ENCODE measurements around the gene FRYL.
"Not testable (repeated sequence)": the region's sequence is repeated elsewhere in the genome, so short reads cannot be mapped to it uniquely, and the experiment has no call there.

The FRYL gene

DNA sequence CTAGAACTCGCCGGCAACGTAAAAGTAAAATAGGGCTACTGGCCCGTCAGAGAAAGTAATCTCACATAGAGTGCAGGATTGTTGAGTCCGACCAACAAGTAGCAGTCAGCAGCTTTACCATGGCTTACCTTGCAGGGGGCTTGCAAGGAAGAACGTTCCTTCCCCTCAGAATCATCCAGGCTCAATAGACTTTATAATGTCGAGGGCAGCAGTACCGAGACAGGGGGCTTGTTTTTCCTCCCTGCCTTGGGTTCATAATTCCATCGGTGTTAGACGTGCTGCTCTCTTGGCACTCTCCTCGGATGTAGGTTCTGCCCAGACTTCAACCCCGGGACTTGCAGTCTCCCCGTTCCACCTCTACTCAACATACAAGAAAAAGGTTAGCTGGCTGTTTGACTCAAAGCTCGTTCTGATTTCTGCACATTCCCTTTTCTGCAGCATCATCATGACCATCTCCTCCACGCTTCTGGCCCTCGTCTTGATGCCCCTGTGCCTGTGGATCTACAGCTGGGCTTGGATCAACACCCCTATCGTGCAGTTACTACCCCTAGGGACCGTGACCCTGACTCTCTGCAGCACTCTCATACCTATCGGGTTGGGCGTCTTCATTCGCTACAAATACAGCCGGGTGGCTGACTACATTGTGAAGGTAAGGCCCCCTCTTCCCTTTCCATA is 295.4 kb downstream of the FRYL start:
- no peak for DNase-seq (ENCODE audit: low spot score)

DNA sequence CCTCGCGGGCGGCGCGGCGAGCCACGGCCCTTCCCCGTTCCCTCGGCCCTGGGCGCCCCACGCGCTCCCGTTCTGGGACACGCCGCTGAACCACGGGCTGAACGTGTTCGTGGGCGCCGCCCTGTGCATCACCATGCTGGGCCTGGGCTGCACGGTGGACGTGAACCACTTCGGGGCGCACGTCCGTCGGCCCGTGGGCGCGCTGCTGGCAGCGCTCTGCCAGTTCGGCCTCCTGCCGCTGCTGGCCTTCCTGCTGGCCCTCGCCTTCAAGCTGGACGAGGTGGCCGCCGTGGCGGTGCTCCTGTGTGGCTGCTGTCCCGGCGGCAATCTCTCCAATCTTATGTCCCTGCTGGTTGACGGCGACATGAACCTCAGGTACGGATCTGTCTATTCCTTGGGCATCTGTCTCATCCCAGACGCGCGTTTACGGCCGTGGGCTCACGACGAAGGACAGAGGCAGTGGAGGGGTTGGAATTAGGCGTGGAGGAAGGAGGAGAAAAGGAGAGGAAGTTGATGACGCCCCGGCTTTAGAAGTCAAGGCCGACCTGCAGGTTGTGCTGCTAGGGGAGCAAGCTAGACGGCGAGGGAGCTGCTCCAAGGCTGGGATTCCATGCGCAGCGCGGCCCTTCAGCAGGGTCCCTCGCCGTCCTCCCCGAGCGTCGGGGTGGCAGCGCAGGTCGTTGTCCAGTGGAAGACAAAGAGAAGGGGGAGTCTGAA is 296.1 kb downstream of the FRYL start:
- no peak for DNase-seq (ENCODE audit: low spot score)

DNA sequence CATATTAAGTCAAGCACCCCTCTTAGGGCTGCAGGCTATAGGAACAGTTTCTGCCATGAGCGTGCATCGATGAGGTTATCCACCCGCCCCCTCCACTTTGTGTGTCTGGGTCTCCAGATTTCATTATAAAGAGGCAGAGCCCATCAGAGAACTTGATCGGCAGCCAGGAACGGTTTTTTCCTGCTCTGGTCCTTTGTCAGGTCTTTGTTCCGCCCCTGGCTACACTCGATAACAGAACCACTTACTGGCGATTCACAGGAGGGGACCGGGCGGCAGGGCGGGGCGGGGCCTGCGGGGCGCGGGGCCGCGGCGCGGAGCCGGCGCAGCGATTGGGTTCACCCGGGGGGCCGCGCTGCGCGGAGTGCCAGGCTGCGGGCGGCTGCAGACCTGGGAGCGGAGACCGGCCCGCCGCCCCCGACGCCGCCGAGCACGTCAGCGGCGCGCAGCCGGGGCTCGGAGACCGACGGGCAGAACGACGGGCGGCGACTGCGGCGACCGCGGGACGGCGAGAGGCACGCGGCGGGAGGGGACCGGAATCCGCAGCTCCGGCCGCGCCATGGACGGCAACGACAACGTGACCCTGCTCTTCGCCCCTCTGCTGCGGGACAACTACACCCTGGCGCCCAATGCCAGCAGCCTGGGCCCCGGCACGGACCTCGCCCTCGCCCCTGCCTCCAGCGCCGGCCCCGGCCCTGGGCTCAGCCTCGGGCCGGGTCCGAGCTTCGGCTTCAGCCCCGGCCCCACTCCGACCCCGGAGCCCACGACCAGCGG is 296.9 kb downstream of the FRYL start, which contains the start of gene SLC10A4:
Gene SLC10A4 (plus strand): TSS at position 338 of the 771 bp plus-strand sequence. CDS start 219 bp downstream, at position 557.
- no peak for DNase-seq (ENCODE audit: low spot score)

DNA sequence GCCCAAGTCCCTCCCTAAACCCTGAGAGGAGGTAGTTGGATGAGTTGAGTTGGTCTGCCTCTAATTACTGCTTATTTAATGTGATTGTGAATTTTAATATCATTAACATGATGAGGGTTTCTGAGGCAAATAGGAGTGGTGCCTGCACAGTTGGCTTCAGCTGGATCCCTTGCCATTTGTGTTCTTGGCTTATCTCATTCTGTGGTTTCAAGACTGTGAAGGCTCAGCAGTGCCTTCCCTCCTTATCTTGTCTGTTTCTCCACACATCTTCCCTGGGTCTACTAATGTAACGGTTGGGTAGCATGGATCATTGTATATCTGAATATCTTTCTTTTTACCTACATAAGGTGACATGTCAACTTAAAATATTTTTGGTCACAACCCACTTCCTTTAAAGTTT is 298.5 kb downstream of the FRYL start:
- no peak for DNase-seq (ENCODE audit: low spot score)

DNA sequence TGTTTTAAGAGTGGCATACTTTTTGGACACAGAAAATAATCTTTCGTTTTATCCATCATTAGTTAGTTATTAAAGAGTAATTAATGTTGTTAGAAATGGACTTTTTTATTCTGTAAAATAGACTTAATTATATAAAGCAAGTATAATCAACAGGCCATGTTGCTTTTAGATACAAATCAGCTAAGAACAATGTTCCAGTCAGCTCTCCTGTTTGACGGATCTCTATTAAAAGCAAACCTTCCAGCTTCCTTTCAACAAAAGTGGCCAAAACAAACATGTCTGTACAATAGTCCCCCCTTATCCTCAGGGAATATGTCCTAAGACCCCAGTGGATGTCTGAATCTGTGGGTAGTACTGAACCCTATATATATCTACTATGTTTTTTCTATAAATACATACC is 301.8 kb downstream of the FRYL start:
- DNase-seq (ENCODE audit: low spot score) = no peak

DNA sequence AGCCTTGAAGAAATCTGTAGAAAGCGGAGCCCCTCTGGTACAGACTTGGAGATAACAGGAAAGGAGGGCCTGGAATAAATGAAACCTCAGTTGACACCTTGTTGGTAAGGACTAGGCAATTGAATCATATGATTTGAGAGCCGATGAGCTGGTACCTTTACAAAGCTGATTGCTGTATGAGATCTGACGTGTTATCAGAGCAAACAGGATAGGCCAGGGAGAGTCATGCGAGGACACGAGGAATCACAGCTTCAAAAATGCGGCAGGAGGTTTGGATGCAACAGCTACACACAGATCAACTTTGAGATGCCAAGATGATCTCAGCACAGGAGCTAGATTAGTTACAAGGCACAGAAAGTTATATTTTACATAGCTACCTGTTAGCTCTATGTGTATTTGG is 304.3 kb downstream of the FRYL start:
- no peak for DNase-seq (ENCODE audit: low spot score)

DNA sequence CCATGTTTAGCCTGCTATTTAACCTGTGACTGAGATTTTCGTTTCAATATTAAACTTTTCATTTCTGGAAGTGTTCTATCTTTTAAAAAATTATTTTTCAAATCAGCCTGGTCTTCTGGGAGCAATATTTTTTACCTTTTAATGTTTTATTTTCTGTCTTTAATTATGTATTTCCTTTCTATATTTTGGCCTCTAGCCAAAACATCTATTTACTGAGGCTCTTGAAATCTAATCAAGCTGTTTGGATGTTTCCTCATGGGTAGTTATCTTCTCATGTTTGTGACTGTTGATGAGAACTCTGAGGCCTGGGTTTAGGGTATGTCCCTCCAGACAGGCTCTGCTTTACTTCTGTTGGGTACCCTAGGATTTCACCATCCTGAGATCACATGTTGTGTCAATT is 307.3 kb downstream of the FRYL start:
- DNase-seq (ENCODE audit: low spot score) = no peak

DNA sequence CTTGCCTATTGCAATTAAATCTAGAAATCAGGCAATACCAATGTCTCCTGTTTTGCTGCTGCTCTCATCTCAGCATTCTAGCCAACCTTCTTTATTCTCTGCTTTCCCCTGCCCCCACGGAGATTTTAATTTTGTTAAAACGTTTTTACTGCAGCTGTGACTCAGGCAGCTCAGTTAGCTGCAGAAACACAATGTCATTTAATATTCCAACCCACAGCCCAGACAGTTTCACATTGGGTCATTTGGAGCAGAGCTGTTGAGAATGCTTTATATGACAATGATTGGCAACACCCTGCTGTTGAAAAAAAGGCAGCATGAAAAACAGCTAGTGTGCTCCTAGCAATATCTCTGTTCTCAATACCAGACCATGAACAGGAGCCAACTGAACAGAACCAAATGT is 309.5 kb downstream of the FRYL start:
- DNase-seq (ENCODE audit: low spot score) = peak; percentile 77

DNA sequence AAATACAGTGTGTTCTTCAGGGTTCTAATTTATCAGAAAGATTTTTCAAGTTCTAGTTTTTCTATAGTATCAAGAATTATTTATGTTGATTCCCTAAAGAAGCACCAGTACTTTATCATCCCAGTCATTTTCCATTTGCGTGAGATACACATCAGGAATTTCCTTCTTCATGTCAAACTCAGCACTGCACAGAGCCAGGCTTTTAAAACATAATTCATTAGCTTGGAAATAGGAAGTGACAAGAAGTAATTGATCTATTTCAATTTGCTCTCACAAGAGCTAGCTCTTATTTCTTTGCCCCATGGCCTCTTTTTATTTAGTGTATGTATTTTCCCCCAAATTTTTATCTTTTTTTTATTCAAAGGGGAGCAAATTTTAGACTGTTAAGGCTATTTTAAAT is 309.9 kb downstream of the FRYL start:
- DNase-seq (ENCODE audit: low spot score) = no peak

DNA sequence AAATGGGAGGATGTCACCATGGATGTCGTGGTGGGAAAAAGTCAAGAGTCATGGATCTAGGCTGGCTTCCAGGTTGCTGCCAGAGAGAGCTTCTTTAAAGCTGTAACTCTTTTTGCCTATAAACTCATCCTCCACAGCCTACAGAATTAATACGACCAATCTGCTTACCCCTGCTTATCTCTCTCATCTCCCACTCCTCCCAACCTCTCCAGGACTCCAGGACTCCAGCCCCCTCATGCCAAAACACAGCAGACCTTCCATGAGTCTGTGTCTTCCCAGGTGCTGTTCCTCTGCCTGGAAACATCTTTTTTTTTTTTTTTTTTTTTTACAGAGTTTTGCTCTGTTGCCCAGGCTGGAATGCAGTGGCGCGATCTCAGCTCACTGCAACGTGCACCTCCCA is 312.2 kb downstream of the FRYL start:
- no peak for DNase-seq (ENCODE audit: low spot score)

DNA sequence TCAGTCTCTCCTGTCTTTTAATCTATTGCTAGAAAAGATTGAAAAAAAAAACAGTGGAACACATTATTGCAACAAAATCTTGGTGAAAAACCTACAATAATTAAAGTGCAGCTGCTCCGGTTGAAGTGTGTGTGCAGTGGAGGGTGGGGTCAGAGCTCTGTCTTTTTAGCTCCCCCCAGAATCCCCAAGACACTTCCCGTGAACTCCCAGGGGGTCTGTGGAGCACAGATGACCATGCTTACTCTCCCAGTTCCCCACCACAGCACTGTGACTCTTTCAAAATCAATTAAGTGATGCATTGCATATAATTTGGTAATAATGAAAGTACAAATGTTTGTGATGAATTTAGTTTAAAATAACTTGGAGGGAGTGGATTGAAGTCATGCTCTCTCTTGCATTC is 312.6 kb downstream of the FRYL start:
- no peak for DNase-seq (ENCODE audit: low spot score)

DNA sequence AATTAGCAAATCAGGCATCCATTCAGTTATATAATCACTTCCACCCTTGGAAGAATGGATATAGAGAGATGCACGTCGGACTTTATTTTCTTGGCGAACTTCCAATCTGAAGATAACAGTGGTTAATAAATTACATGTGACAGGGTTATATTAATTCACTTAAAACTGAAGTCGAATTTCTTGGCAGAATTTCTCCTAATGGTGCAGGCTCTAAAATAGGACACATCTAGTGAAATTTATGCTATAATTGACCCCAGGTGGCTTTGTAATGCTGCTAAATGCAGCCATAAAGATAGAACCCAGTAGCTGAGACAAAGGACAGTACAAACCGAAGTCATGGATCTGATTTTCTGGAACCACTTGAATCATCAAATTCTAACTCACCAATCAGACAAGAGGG is 317.7 kb downstream of the FRYL start:
- DNase-seq (ENCODE audit: low spot score) = no peak

DNA sequence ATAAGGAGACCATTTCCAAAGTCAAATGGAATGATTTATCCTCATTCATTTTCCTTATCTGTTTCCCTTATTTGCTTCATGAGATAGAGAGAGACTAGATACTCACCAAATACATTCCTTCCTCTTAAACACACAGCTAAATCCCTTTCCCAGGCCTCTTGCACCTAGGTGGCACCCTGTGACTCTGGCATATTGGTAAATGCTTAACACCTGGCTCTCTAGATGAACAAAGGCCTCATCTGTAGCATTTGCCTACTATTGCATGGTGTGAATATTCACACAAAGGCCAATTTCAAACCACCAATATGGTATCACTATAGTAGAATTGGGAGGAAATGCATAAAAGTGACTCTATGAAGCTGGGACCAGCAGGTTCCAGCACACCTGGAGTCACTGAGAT is 319.1 kb downstream of the FRYL start:
- DNase-seq (ENCODE audit: low spot score) = no peak

DNA sequence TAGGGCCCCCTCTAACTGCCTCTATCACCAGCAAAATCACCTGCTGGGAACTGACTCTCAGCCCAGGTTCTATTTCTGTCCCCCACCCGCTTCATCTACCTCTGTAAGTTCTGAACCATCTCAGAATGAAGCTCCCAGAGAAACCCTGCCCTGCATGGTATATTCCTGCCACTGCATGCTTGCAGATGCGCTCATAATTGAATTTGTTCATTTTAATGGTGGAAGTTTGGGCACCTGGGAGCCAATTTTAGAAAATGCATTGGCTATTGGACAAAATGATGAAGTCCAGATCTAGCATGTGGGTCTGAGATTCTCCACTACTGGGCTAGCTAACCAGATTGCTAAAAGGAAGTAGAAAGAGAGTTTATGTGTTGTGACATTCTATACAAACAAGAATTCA is 325.5 kb downstream of the FRYL start:
- no peak for DNase-seq (ENCODE audit: low spot score)

DNA sequence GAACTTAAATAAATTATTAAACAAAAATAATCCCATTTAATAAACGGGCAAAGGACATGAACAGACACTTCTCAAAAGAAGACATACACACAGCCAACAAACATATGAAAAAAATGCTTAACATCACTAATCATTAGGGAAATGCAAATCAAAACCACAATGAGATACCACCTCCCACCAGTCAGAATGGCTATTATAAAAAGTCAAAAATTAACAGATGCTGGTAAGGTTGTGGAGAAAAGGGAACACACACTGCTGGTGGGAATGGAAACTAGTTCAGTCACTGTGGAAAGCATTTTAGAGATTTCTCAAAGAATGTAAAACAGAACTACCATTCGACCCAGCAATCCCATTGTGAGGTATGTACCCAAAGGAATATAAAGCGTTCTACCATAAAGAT is 328.4 kb downstream of the FRYL start:
- DNase-seq (ENCODE audit: low spot score) = not testable (repeated sequence)

DNA sequence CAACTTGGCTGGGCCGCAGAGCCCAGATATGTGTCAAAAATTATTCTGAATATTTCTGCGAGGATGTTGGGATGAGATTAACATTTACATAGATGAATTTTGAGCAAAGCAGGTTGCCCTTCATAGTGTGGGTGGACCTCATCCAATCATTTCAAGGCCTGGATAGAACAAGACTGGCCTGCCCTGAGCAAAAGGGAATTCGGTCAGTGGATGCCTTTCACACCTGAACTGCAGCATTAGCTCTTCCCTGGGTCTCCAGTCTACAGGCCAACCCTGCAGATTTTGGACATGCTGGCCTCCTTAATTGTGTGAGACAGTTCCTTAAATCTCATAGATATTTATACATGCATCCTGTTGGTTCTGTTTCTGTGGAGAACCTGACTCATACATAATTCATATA is 329.3 kb downstream of the FRYL start:
- no peak for DNase-seq (ENCODE audit: low spot score)

DNA sequence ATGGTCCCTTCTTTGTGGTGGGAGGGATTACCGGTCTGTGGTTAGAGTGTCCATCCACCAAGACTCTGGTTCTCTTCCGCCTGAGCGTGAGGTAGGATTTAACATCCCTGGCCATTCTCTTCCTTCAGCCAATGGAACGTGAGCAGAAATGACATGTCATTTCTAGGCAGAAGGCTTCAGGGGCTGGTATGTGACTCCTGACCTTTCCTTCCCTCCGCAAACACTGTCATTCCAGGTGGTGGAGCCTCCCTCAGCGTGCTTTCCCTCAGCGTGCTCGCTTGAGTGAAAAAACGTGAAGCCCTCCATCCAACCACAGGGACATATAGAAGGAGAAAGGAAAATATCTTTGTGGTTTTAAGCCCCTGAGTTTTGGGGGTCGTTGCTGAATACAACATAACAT is 330.9 kb downstream of the FRYL start:
- no peak for DNase-seq (ENCODE audit: low spot score)
